Hepatocyte (in vitro differentiated cells): ENCODE measurements around the gene AP5Z1. TPM values are rescaled to one million over a fixed set of nuclear protein-coding genes. Genes with fewer than 3 reads are reported as not detected.
A peak's percentile ranks its signal among the peaks of the same experiment; 100 is the strongest.

Source experiments
- DNase-seq: peaks from one replicate; pipeline ENCODE4 v3.0.0-alpha.2; 2016; ENCODE audit warnings: low spot score
- H2AFZ ChIP-seq: fragments of 200-600 bp; sonication (generic); 2 replicates; pipeline ENCODE4 v1.6.0; 2016; ENCODE audit warnings: antibody characterized with exemption, mild to moderate bottlenecking
- H3K27ac ChIP-seq: fragments of 200-600 bp; sonication (generic); 2 replicates; pipeline ENCODE4 v1.5.1; 2016; ENCODE audit warnings: mild to moderate bottlenecking
- H3K27me3 ChIP-seq: fragments of 200-600 bp; sonication (generic); 2 replicates; pipeline ENCODE4 v1.6.1; 2016
- H3K36me3 ChIP-seq: fragments of 200-600 bp; sonication (generic); replicated peaks from 2 replicates; pipeline ENCODE4 v1.5.1; 2016; ENCODE audit warnings: low read depth; ENCODE audit not compliant: insufficient read depth
- H3K4me1 ChIP-seq: fragments of 200-600 bp; sonication (generic); 2 replicates; pipeline ENCODE4 v1.5.1; 2016; ENCODE audit warnings: mild to moderate bottlenecking, moderate library complexity; ENCODE audit not compliant: insufficient read depth
- H3K4me2 ChIP-seq: fragments of 200-600 bp; sonication (generic); 2 replicates; pipeline ENCODE4 v1.6.0; 2016
- H3K4me3 ChIP-seq: fragments of 200-600 bp; sonication (generic); 2 replicates; pipeline ENCODE4 v1.5.1; 2016; ENCODE audit warnings: mild to moderate bottlenecking
- H3K79me2 ChIP-seq: fragments of 200-600 bp; sonication (generic); 2 replicates; pipeline ENCODE4 v1.6.0; 2017; ENCODE audit warnings: mild to moderate bottlenecking
- H3K9me2 ChIP-seq: fragments of 200-600 bp; sonication (generic); replicated peaks from 2 replicates; pipeline ENCODE4 v1.6.0; 2017; ENCODE audit warnings: mild to moderate bottlenecking; ENCODE audit not compliant: insufficient read depth
- H3K9me3 ChIP-seq: fragments of 200-600 bp; sonication (generic); 2 replicates; pipeline ENCODE4 v1.5.1; 2016; ENCODE audit warnings: low read depth, mild to moderate bottlenecking
- H4K20me1 ChIP-seq: fragments of 200-600 bp; sonication (generic); 2 replicates; pipeline ENCODE4 v1.6.0; 2016; ENCODE audit warnings: mild to moderate bottlenecking; ENCODE audit not compliant: insufficient read depth, poor library complexity, severe bottlenecking
- CTCF ChIP-seq: fragments of 200-600 bp; sonication (generic); IDR thresholded peaks from 2 replicates; pipeline ENCODE4 v1.5.1; 2016; ENCODE audit warnings: antibody characterized with exemption, mild to moderate bottlenecking; ENCODE audit not compliant: poor library complexity
- EZH2 ChIP-seq: fragments of 200-600 bp; sonication (generic); IDR thresholded peaks from 2 replicates; pipeline ENCODE4 v1.6.1; 2016; ENCODE audit warnings: antibody characterized with exemption, mild to moderate bottlenecking, borderline replicate concordance
- EZH2phosphoT487 ChIP-seq: fragments of 200-600 bp; sonication (generic); IDR thresholded peaks from one replicate; pipeline ENCODE4 v1.6.1; 2018; ENCODE audit warnings: antibody characterized with exemption, mild to moderate bottlenecking, low read depth, moderate library complexity; ENCODE audit not compliant: unreplicated experiment, severe bottlenecking
- WGBS: methylation state at CpG from one replicate; pipeline ENCODE4 v1.1.6; 2016; ENCODE audit warnings: low lambda C conversion rate; ENCODE audit errors: missing lambda C conversion rate; 5-methylcytosine and 5-hydroxymethylcytosine counted together
- polyA plus RNA-seq: library from polyadenylated mRNA; unstranded; fragments of >200 nt; fragmentation: Nextera tagmentation; extraction: Ambion mirVana; gene quantifications from 2 replicates; pipeline ENCODE4 v1.2.1, GENCODE V29; 2016
- total RNA-seq: library from RNA; depleted of rRNA; stranded (reverse); fragments of >200 nt; gene quantifications from 2 replicates; pipeline ENCODE4 v1.2.3, GENCODE V29; 2014

AP5Z1 gene
- total and polyA plus RNA-seq, 2 experiments from 2014 or later = 33.9 to 60.3 TPM

DNA sequence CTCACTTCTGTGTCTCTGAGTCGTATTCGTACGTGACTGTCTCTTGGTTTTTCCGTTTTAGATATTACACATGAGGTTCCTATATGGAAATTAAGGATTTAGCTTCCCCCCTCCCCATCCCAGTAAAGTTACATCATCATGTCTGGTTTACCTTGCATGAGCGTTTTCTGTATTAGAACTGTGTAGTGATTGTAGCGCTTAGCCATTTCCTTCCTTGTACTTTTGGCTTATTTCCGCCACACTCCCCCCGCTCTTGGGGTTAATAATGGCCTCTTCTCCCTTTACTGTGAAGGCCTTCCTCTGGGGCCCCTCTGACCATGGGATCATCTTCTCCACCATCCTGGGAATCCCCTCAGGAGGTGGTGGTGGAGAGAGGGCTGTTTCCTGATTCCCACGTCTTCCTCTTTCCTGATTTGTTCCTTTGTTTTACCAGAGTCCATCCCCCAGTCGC, 27.2 kb upstream of the AP5Z1 start:
- peak overlapping the region; percentile 98 for H3K27ac ChIP-seq
- WGBS = 80% methylated on average over 10 of the region's 10 CpGs

DNA sequence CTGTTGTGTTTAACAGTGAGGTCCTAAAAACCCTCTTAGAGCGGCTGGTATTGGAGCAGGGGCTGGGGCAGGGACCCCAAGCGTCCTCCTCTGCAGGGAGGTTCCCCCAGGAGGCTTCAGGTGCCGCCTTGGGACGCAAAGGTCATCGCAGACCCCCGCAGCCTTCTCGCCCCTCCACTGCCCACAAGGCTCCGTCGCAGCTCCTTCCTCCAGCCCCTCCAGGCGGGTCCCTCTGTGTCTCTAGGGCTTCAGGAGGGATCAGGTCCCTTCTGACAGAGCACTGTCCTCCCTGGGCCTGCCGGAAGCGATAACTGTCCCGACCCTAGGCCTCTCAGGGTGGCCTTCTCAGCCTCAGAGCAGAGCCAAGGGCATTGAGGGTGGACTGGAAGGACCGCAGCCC, 26.1 kb upstream of the AP5Z1 start:
- H2AFZ ChIP-seq = no peak overlapping the region
- H3K9me3 ChIP-seq = no peaks in the 10 kb centered on the region
- H3K36me3 ChIP-seq = no peaks in the 10 kb centered on the region
- H3K4me3 ChIP-seq = no peak overlapping the region
- over 99% methylated on average over 14 of the region's 14 CpGs for WGBS
- DNase-seq = no peak
- H3K27me3 ChIP-seq = no peaks in the 10 kb centered on the region
- H3K4me2 ChIP-seq = no peak overlapping the region
- peaks cover 11% of the 10 kb centered on the region for H4K20me1 ChIP-seq
- H3K27ac ChIP-seq = no peak overlapping the region
- TF ChIP-seq EZH2 = no peak
- H3K79me2 ChIP-seq = peaks cover 79% of the 10 kb centered on the region
- peaks cover 36% of the 10 kb centered on the region for H3K4me1 ChIP-seq
- H3K9me2 ChIP-seq = no peaks in the 10 kb centered on the region

More for the DNA sequence above, 27.2 kb upstream of the AP5Z1 start:
- peaks cover 11% of the 10 kb centered on the region for H4K20me1 ChIP-seq
- peaks cover 47% of the 10 kb centered on the region for H3K4me1 ChIP-seq
- H3K27me3 ChIP-seq = no peaks in the 10 kb centered on the region
- no peaks in the 10 kb centered on the region for H3K36me3 ChIP-seq
- no peak for DNase-seq
- H3K9me3 ChIP-seq = no peaks in the 10 kb centered on the region
- H3K9me2 ChIP-seq = no peaks in the 10 kb centered on the region
- no peak overlapping the region for H3K4me3 ChIP-seq
- peaks cover 72% of the 10 kb centered on the region for H3K79me2 ChIP-seq
- no peak overlapping the region for H2AFZ ChIP-seq
- TF ChIP-seq EZH2phosphoT487 (no peak), CTCF (no peak), EZH2 (no peak)
- H3K4me2 ChIP-seq = no peak overlapping the region

- H3K27ac ChIP-seq = no peak overlapping the region
- WGBS = 95% methylated on average over 15 of the region's 15 CpGs
- H3K4me2 ChIP-seq = no peak overlapping the region
- DNase-seq = no peak
- peaks cover 33% of the 10 kb centered on the region for H3K4me1 ChIP-seq
- no peak overlapping the region for H2AFZ ChIP-seq
- H3K9me2 ChIP-seq = no peaks in the 10 kb centered on the region
- H3K9me3 ChIP-seq = no peaks in the 10 kb centered on the region
- H3K27me3 ChIP-seq = no peaks in the 10 kb centered on the region
- H3K79me2 ChIP-seq = peaks cover 79% of the 10 kb centered on the region
- peaks cover 11% of the 10 kb centered on the region for H4K20me1 ChIP-seq
- TF ChIP-seq EZH2phosphoT487 (no peak), CTCF (no peak), EZH2 (no peak)
- H3K4me3 ChIP-seq = no peak overlapping the region
- H3K36me3 ChIP-seq = no peaks in the 10 kb centered on the region
Observed at GRCh38 chr7:4749798-4750197, 25.6 kb upstream of the AP5Z1 start.

DNA sequence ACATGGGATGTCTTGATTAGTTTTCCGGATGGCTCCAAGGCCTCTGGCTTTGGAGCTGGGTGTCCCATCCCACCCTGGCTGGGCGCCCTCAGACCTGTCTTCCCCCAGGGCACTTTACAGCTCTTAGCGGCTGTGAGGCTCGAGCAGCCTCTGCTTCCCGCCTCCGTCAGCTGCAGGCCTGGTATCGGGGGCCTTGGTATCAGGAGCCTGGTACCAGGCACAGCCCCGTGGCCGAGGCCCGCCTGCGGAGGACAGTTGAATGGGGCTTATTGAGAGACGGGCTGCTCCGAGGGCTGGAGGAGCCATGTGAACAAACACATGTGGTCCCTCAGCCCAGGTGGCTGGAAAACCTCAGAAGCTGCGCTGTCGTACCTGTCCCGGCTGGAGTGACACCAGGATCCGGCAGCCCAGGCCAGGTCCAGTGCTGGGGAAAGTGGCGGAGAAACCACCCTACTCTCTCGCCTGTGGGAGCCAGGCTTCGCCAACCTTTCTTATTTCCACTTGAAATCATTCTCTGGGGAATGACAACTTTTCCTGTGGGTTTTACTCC, 23.9 kb upstream of the AP5Z1 start:
- Histone ChIP-seq H3K9me3 (no peaks in the 10 kb centered on the region), H3K27ac (no peak overlapping the region), H3K36me3 (no peaks in the 10 kb centered on the region), H2AFZ (no peak overlapping the region), H3K9me2 (no peaks in the 10 kb centered on the region), H3K4me1 (peaks cover 22% of the 10 kb centered on the region), H3K79me2 (peaks cover 78% of the 10 kb centered on the region), H3K4me3 (no peak overlapping the region), H4K20me1 (peaks cover 11% of the 10 kb centered on the region), H3K4me2 (no peak overlapping the region), H3K27me3 (no peaks in the 10 kb centered on the region)
- no peak for DNase-seq
- 91% methylated on average over 20 of the region's 20 CpGs for WGBS
- TF ChIP-seq EZH2 (no peak), CTCF (no peak), EZH2phosphoT487 (no peak)
